Astrocyte (in vitro differentiated cells and primary cell): Measurements from ENCODE around the gene LRCH1.
"Not testable (repeated sequence)": the region's sequence is repeated elsewhere in the genome, so short reads cannot be mapped to it uniquely, and the experiment has no call there.

Source experiments
- CTCF ChIP-seq: IDR thresholded peaks from 2 replicates; pipeline ENCODE4 v1.5.1; 2011; ENCODE audit warnings: low read depth, mild to moderate bottlenecking, inconsistent platforms, low read length, moderate library complexity; ENCODE audit not compliant: insufficient read depth
- EZH2 ChIP-seq: IDR thresholded peaks from 2 replicates; pipeline ENCODE4 v1.6.1; 2012; ENCODE audit warnings: mild to moderate bottlenecking, low read length, inconsistent platforms; ENCODE audit not compliant: insufficient read depth

DNA sequence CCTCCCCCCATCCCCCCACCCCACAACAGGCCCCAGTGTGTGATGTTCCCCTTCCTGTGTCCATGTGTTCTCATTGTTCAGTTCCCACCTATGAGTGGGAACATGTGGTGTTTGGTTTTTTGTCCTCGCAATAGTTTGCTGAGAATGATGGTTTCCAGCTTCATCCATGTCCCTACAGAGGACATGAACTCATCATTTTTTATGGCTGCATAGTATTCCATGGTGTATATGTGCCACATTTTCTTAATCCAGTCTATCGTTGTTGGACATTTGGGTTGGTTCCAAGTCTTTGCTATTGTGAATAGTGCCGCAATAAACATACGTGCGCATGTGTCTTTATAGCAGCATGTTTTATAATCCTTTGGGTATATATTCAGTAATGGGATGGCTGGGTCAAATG, 202.5 kb downstream of the LRCH1 start:
- TF ChIP-seq CTCF, EZH2: not testable (repeated sequence)
